Right renal pelvis (tissue), 4 donors: Measurements from ENCODE around the gene GSG1L. TPM values are rescaled to one million over a fixed set of nuclear protein-coding genes. Genes with fewer than 3 reads are reported as not detected.
"Not testable (repeated sequence)": the region's sequence is repeated elsewhere in the genome, so short reads cannot be mapped to it uniquely, and the experiment has no call there.

Experiments
- DNase-seq, 4 donors: peaks; one replicate each; pipeline ENCODE4 v3.0.0-alpha.2; 2013; ENCODE audit warnings: low read depth in 4 of 4, low spot score in 3 of 4, missing footprints in 1 of 4
- polyA plus RNA-seq, 4 donors: library from polyadenylated mRNA; unstranded; fragments of 120-200 nt; gene quantifications; one replicate each; pipeline ENCODE4 v1.2.1, GENCODE V29; 2013; ENCODE audit not compliant: insufficient read length in 4 of 4

The GSG1L gene
- polyA plus RNA-seq, 4 donors: 0.44 to 0.74 (median 0.58) TPM

GRCh38 chr16:27920391-27920891, 143.1 kb downstream of the GSG1L start:
- DNase-seq: no peak

- no peak for DNase-seq
Measured at GRCh38 chr16:27918755-27919154, 144.8 kb downstream of the GSG1L start.

- DNase-seq: no peak
Measured at GRCh38 chr16:27917949-27918348, 145.6 kb downstream of the GSG1L start.

- DNase-seq: no peak
Measured at GRCh38 chr16:27911486-27911885, 152.0 kb downstream of the GSG1L start.

- no peak for DNase-seq
Measured at GRCh38 chr16:27907457-27907972, 156.0 kb downstream of the GSG1L start.

- DNase-seq: no peak
Measured at GRCh38 chr16:27906883-27907282, 156.6 kb downstream of the GSG1L start.

GRCh38 chr16:27903046-27903655, 160.4 kb downstream of the GSG1L start:
- DNase-seq: no peak

- no peak for DNase-seq
Measured at GRCh38 chr16:27902551-27902950, 161.0 kb downstream of the GSG1L start.

GRCh38 chr16:27901956-27902355, 161.6 kb downstream of the GSG1L start:
- no peak for DNase-seq

- DNase-seq: no peak
Measured at GRCh38 chr16:27899736-27900135, 163.8 kb downstream of the GSG1L start.

- DNase-seq: peak in 2 of 4 donors; percentile 0 to 5
Measured at GRCh38 chr16:27894386-27894785, 169.1 kb downstream of the GSG1L start.

- DNase-seq: no peak
Measured at GRCh38 chr16:27892879-27893278, 170.6 kb downstream of the GSG1L start.

GRCh38 chr16:27890866-27891265, 172.6 kb downstream of the GSG1L start:
- no peak for DNase-seq

- no peak for DNase-seq
Measured at GRCh38 chr16:27890006-27890405, 173.5 kb downstream of the GSG1L start.

- DNase-seq: no peak
Measured at GRCh38 chr16:27883576-27883975, 179.9 kb downstream of the GSG1L start.

GRCh38 chr16:27880287-27880686, 183.2 kb downstream of the GSG1L start:
- no peak for DNase-seq

- DNase-seq: no peak
Measured at GRCh38 chr16:27879601-27880247, 183.8 kb downstream of the GSG1L start.

GRCh38 chr16:27872627-27873026, 190.9 kb downstream of the GSG1L start:
- DNase-seq: not testable (repeated sequence)

GRCh38 chr16:27870116-27870798, 193.3 kb downstream of the GSG1L start:
- no peak for DNase-seq

GRCh38 chr16:27869411-27869810, 194.1 kb downstream of the GSG1L start:
- DNase-seq: no peak

- no peak for DNase-seq
Measured at GRCh38 chr16:27868180-27868579, 195.3 kb downstream of the GSG1L start.
